HUES6 (cell line): ENCODE results near the gene EGLN1.

Source experiments
- H3K27ac ChIP-seq: 2 replicates; pipeline ENCODE4 v1.7.0; 2013; ENCODE audit warnings: low read depth, mild to moderate bottlenecking, low read length, inconsistent platforms
- H3K27me3 ChIP-seq: 2 replicates; pipeline ENCODE4 v1.6.1; 2013; ENCODE audit warnings: low read length; ENCODE audit not compliant: control insufficient read depth, insufficient read depth
- H3K36me3 ChIP-seq: 2 replicates; pipeline ENCODE4 v1.6.1; 2013; ENCODE audit warnings: low read length; ENCODE audit not compliant: control insufficient read depth, insufficient read depth
- H3K4me1 ChIP-seq: 2 replicates; pipeline ENCODE4 v1.6.1; 2013; ENCODE audit warnings: low read length; ENCODE audit not compliant: control insufficient read depth, insufficient read depth
- H3K4me3 ChIP-seq: 2 replicates; pipeline ENCODE4 v1.5.1; 2013; ENCODE audit warnings: low read depth, low read length
- H3K9ac ChIP-seq: one replicate; pipeline ENCODE4 v1.6.1; 2013; ENCODE audit warnings: mild to moderate bottlenecking, low read length
- H3K9me3 ChIP-seq: 2 replicates; pipeline ENCODE4 v1.6.1; 2013; ENCODE audit warnings: low read depth, low read length; ENCODE audit not compliant: control insufficient read depth, insufficient read depth

Gene EGLN1

GRCh38 chr1:231383159-231383860 lies 38.8 kb downstream of the EGLN1 start:
- no peaks in the 10 kb centered on the region for H3K9me3 ChIP-seq
- H3K27ac ChIP-seq = no peak overlapping the region
- H3K36me3 ChIP-seq = no peaks in the 10 kb centered on the region
- no peak overlapping the region for H3K4me3 ChIP-seq
- no peaks in the 10 kb centered on the region for H3K4me1 ChIP-seq
- H3K27me3 ChIP-seq = no peaks in the 10 kb centered on the region
- H3K9ac ChIP-seq = no peak overlapping the region

- H3K27ac ChIP-seq = no peak overlapping the region
- H3K36me3 ChIP-seq = no peaks in the 10 kb centered on the region
- no peaks in the 10 kb centered on the region for H3K9me3 ChIP-seq
- H3K9ac ChIP-seq = no peak overlapping the region
- no peaks in the 10 kb centered on the region for H3K27me3 ChIP-seq
- H3K4me3 ChIP-seq = no peak overlapping the region
- peaks cover 2% of the 10 kb centered on the region; the same call in 1 of the 2 replicates for H3K4me1 ChIP-seq
These were observed 39.7 kb downstream of the EGLN1 start for GRCh38 chr1:231382426-231382825.

- H3K9me3 ChIP-seq = no peaks in the 10 kb centered on the region
- no peak overlapping the region for H3K4me3 ChIP-seq
- H3K36me3 ChIP-seq = no peaks in the 10 kb centered on the region
- H3K27me3 ChIP-seq = no peaks in the 10 kb centered on the region
- no peak overlapping the region for H3K27ac ChIP-seq
- H3K4me1 ChIP-seq = peaks cover 9% of the 10 kb centered on the region
- H3K9ac ChIP-seq = no peak overlapping the region
These were observed 40.4 kb downstream of the EGLN1 start for GRCh38 chr1:231381729-231382128.

GRCh38 chr1:231376875-231377549 lies 45.1 kb downstream of the EGLN1 start:
- Histone ChIP-seq H3K36me3 (no peaks in the 10 kb centered on the region), H3K9me3 (no peaks in the 10 kb centered on the region), H3K27ac (no peak overlapping the region), H3K9ac (no peak overlapping the region), H3K4me1 (peaks cover 9% of the 10 kb centered on the region), H3K27me3 (no peaks in the 10 kb centered on the region), H3K4me3 (no peak overlapping the region)

GRCh38 chr1:231376101-231376500 lies 46.0 kb downstream of the EGLN1 start:
- no peak overlapping the region for H3K4me3 ChIP-seq
- peaks cover 9% of the 10 kb centered on the region for H3K4me1 ChIP-seq
- no peaks in the 10 kb centered on the region for H3K27me3 ChIP-seq
- no peaks in the 10 kb centered on the region for H3K9me3 ChIP-seq
- H3K36me3 ChIP-seq = no peaks in the 10 kb centered on the region
- no peak overlapping the region for H3K27ac ChIP-seq
- H3K9ac ChIP-seq = no peak overlapping the region

- Histone ChIP-seq H3K36me3 (no peaks in the 10 kb centered on the region), H3K9me3 (no peaks in the 10 kb centered on the region), H3K9ac (no peak overlapping the region), H3K27ac (no peak overlapping the region), H3K27me3 (no peaks in the 10 kb centered on the region), H3K4me3 (no peak overlapping the region), H3K4me1 (peaks cover 9% of the 10 kb centered on the region)
These were observed 47.7 kb downstream of the EGLN1 start for GRCh38 chr1:231374394-231374793.

- H3K27me3 ChIP-seq = no peaks in the 10 kb centered on the region
- no peaks in the 10 kb centered on the region for H3K9me3 ChIP-seq
- H3K4me3 ChIP-seq = no peak overlapping the region
- H3K9ac ChIP-seq = no peak overlapping the region
- peaks cover 7% of the 10 kb centered on the region for H3K4me1 ChIP-seq
- H3K27ac ChIP-seq = no peak overlapping the region
- H3K36me3 ChIP-seq = no peaks in the 10 kb centered on the region
These were observed 49.6 kb downstream of the EGLN1 start for GRCh38 chr1:231372501-231372900.

- Histone ChIP-seq H3K4me1 (no peaks in the 10 kb centered on the region), H3K27ac (no peak overlapping the region), H3K4me3 (no peak overlapping the region), H3K9ac (no peak overlapping the region), H3K9me3 (no peaks in the 10 kb centered on the region), H3K27me3 (no peaks in the 10 kb centered on the region), H3K36me3 (no peaks in the 10 kb centered on the region)
These were observed 52.8 kb downstream of the EGLN1 start for GRCh38 chr1:231369282-231369681.

- H3K36me3 ChIP-seq = no peaks in the 10 kb centered on the region
- no peak overlapping the region for H3K27ac ChIP-seq
- H3K4me3 ChIP-seq = no peak overlapping the region
- no peak overlapping the region for H3K9ac ChIP-seq
- H3K9me3 ChIP-seq = no peaks in the 10 kb centered on the region
- H3K4me1 ChIP-seq = no peaks in the 10 kb centered on the region
- H3K27me3 ChIP-seq = no peaks in the 10 kb centered on the region
These were observed 57.9 kb downstream of the EGLN1 start for GRCh38 chr1:231364192-231364591.

- Histone ChIP-seq H3K9ac (no peak overlapping the region), H3K4me3 (no peak overlapping the region), H3K4me1 (no peaks in the 10 kb centered on the region), H3K27me3 (no peaks in the 10 kb centered on the region), H3K27ac (no peak overlapping the region), H3K36me3 (no peaks in the 10 kb centered on the region), H3K9me3 (no peaks in the 10 kb centered on the region)
These were observed 58.5 kb downstream of the EGLN1 start for GRCh38 chr1:231363624-231364023.

GRCh38 chr1:231362325-231362724 lies 59.8 kb downstream of the EGLN1 start:
- Histone ChIP-seq H3K9ac (no peak overlapping the region), H3K36me3 (no peaks in the 10 kb centered on the region), H3K27ac (no peak overlapping the region), H3K9me3 (no peaks in the 10 kb centered on the region), H3K4me3 (no peak overlapping the region), H3K4me1 (no peaks in the 10 kb centered on the region), H3K27me3 (no peaks in the 10 kb centered on the region)
